Sigmoid colon (tissue), 7 donors: ENCODE measurements around the gene NDUFS8. TPM values are rescaled to one million over a fixed set of nuclear protein-coding genes. Genes with fewer than 3 reads are reported as not detected.
A peak's percentile ranks its signal among the peaks of the same experiment; 100 is the strongest.
"Not testable (repeated sequence)": the region's sequence is repeated elsewhere in the genome, so short reads cannot be mapped to it uniquely, and the experiment has no call there.

Experiments
- DNase-seq: peaks from one replicate; pipeline ENCODE4 v3.0.0-alpha.2; 2019
- H3K27ac ChIP-seq, 4 donors: fragments of 200-600 bp; sonication (generic); one replicate each; pipeline ENCODE4 v1.5.1; 2016 to 2019; ENCODE audit warnings: mild to moderate bottlenecking in 1 of 4
- H3K27me3 ChIP-seq, 3 donors: fragments of 200-600 bp; sonication (generic); one replicate each; pipeline ENCODE4 v1.5.1; 2019; ENCODE audit warnings: mild to moderate bottlenecking in 1 of 3
- H3K36me3 ChIP-seq, 4 donors: fragments of 200-600 bp; sonication (generic); one replicate each; pipeline ENCODE4 v1.5.1; 2016 to 2019
- H3K4me1 ChIP-seq, 4 donors: fragments of 200-600 bp; sonication (generic); one replicate each; pipeline ENCODE4 v1.5.1; 2017 to 2019
- H3K4me3 ChIP-seq, 4 donors: fragments of 200-600 bp; sonication (generic); one replicate each; pipeline ENCODE4 v1.5.1; 2017 to 2019; ENCODE audit warnings: mild to moderate bottlenecking in 2 of 4, moderate library complexity in 1 of 4
- H3K9me3 ChIP-seq, 4 donors: fragments of 200-600 bp in 3 of 4; sonication (generic) in 3 of 4; one replicate each; pipeline versions ENCODE4 v1.5.1 to v1.6.1; 2013 to 2019
- EP300 ChIP-seq, 4 donors: sonication (generic); formaldehyde crosslinking; IDR thresholded peaks; one replicate each; pipeline ENCODE4 v1.6.1; 2017; ENCODE audit warnings: antibody characterized with exemption in 4 of 4
- POLR2A ChIP-seq, 2 donors: fragments of 450-650 bp; IDR thresholded peaks; one replicate each; pipeline ENCODE4 v1.6.1; 2016; ENCODE audit warnings: antibody characterized with exemption in 2 of 2, mild to moderate bottlenecking in 2 of 2, moderate library complexity in 2 of 2
- POLR2AphosphoS5 ChIP-seq, 4 donors: sonication (generic); formaldehyde crosslinking; IDR thresholded peaks; one replicate each; pipeline ENCODE4 v1.6.1; 2017; ENCODE audit warnings: antibody characterized with exemption in 4 of 4
- WGBS, 2 donors: extraction: QIAGEN DNeasy Blood & Tissue Kit; methylation state at CpG; one replicate each; pipeline ENCODE4 v1.1.7; 2013; 5-methylcytosine and 5-hydroxymethylcytosine counted together
- intact Hi-C: fragments of 100-400 bp; cut with DNase I; formaldehyde crosslinking; loops from one replicate; pipeline ENCODE4 v1.15.1; 2023
- polyA plus RNA-seq, 3 donors: library from polyadenylated mRNA; stranded (reverse); fragments of 200-250 nt; gene quantifications; one replicate each; pipeline ENCODE4 v1.2.3, GENCODE V29; 2013
- total RNA-seq, 4 donors: library from RNA; depleted of rRNA; stranded (reverse); fragments of >200 nt; gene quantifications; one replicate each; pipeline ENCODE4 v1.1.0, GENCODE V29; 2016
- TF ChIP-seq, protein P1 (sequence below), 4 experiments: fragments of 450-650 bp in 3 of 4; fragments of 200-600 bp in 1 of 4; IDR thresholded peaks; one replicate each; pipeline ENCODE4 v1.5.1; 2016 to 2019; ENCODE audit warnings: antibody characterized with exemption in 4 of 4, mild to moderate bottlenecking in 3 of 4, moderate library complexity in 2 of 4
- donor health status: healthy with polysubstance abuse.
- donor health status: Bipolar disorder and iron deficiency.
- donor health status: healthy.

NDUFS8 gene
- 100 to 1,000 TPM; 174 to 255 (median 212) TPM for total RNA-seq
- 100 to 1,000 TPM; 149 to 168 (median 164) TPM for polyA plus RNA-seq

GRCh38 chr11:68030318-68031143 lies at the start of gene NDUFS8:
Gene NDUFS8, plus strand, starts transcription at chr11:68030681. Its CDS starts 1,471 bp downstream, at chr11:68032152.
- Histone ChIP-seq H3K9me3 (no peaks in the 10 kb centered on the region), H3K27ac (peak within 1 kb of the TSS; percentile 83 to 95 (median 92)), H3K4me1 (peaks cover 0 to 32% (median 27%) of the 10 kb centered on the region in 4 donors), H3K27me3 (no peaks in the 10 kb centered on the region), H3K36me3 (peaks cover 5 to 36% (median 21%) of the 10 kb centered on the region in 4 donors), H3K4me3 (peak within 1 kb of the TSS; percentile 60 to 93 (median 75))
- intact Hi-C loops, result loop anchor here (2.0 kb wide), 1 partner anchor 20 kb away; the partner anchor contains the start of gene ALDH3B1
- WGBS, 2 donors, result 0 to 1% methylated on average over 56 of the region's 56 CpGs
- TF ChIP-seq POLR2A (IDR thresholded peaks at IDR 0.05) (peak in 1 of 2 donors; percentile 47), POLR2AphosphoS5 (IDR thresholded peaks at IDR 0.05) (peak; percentile 67 to 87 (median 82)), EP300 (IDR thresholded peaks at IDR 0.05) (no peak)
- TF ChIP-seq, protein P1, sequence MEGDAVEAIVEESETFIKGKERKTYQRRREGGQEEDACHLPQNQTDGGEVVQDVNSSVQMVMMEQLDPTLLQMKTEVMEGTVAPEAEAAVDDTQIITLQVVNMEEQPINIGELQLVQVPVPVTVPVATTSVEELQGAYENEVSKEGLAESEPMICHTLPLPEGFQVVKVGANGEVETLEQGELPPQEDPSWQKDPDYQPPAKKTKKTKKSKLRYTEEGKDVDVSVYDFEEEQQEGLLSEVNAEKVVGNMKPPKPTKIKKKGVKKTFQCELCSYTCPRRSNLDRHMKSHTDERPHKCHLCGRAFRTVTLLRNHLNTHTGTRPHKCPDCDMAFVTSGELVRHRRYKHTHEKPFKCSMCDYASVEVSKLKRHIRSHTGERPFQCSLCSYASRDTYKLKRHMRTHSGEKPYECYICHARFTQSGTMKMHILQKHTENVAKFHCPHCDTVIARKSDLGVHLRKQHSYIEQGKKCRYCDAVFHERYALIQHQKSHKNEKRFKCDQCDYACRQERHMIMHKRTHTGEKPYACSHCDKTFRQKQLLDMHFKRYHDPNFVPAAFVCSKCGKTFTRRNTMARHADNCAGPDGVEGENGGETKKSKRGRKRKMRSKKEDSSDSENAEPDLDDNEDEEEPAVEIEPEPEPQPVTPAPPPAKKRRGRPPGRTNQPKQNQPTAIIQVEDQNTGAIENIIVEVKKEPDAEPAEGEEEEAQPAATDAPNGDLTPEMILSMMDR (IDR thresholded peaks at IDR 0.05), result no peak
- peak; percentile 99 for DNase-seq

DNA sequence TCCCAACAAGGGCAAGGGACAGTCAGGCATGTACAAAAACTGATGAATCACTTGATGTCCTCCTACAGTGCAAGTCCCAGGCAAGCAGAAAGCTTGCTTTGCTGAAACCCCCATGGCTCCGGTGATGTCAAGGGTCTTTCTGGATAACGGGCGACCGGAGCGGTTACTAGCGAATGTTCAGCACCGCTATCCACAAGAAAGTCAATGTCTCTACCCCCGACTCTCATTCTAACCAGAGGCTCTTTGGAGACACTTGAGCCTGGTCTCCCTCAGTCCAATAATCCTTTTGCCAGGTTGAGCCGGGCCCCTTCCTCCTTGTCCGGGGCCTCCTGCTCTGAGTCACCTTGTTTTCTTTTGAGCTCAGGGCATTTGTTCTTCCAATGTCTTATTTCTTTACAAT lies 49.3 kb upstream of the NDUFS8 start:
- H3K4me3 ChIP-seq, H3K36me3 ChIP-seq, H3K9me3 ChIP-seq, H3K27me3 ChIP-seq, intact Hi-C loops, H3K27ac ChIP-seq, H3K4me1 ChIP-seq, DNase-seq: not testable (repeated sequence)
- 93 to 97% methylated on average over 10 of the region's 10 CpGs for WGBS, 2 donors

GRCh38 chr11:67982255-67982857 lies 48.1 kb upstream of the NDUFS8 start:
- H3K27ac ChIP-seq, H3K27me3 ChIP-seq, intact Hi-C loops, H3K4me1 ChIP-seq, DNase-seq, H3K4me3 ChIP-seq, H3K9me3 ChIP-seq, H3K36me3 ChIP-seq: not testable (repeated sequence)
- WGBS, 2 donors, result 80 to 81% methylated on average over 17 of the region's 17 CpGs

- no peaks in the 10 kb centered on the region for H3K36me3 ChIP-seq
- TF ChIP-seq, protein P1 (IDR thresholded peaks at IDR 0.05), result no peak
- no peak for TF ChIP-seq POLR2A (IDR thresholded peaks at IDR 0.05)
- no peak for TF ChIP-seq POLR2AphosphoS5 (IDR thresholded peaks at IDR 0.05)
- TF ChIP-seq EP300 (IDR thresholded peaks at IDR 0.05), result no peak
- WGBS, 2 donors, result 80 to 83% methylated on average over 29 of the region's 29 CpGs
- H3K27me3 ChIP-seq, result no peaks in the 10 kb centered on the region
- intact Hi-C loops, result no loop called here
- no peak overlapping the region for H3K4me3 ChIP-seq
- no peak overlapping the region for H3K27ac ChIP-seq
- H3K4me1 ChIP-seq, result no peaks in the 10 kb centered on the region
- peak; percentile 35 for DNase-seq
- H3K9me3 ChIP-seq, result no peaks in the 10 kb centered on the region
These were observed 46.5 kb upstream of the NDUFS8 start for GRCh38 chr11:67983951-67984350.

DNA sequence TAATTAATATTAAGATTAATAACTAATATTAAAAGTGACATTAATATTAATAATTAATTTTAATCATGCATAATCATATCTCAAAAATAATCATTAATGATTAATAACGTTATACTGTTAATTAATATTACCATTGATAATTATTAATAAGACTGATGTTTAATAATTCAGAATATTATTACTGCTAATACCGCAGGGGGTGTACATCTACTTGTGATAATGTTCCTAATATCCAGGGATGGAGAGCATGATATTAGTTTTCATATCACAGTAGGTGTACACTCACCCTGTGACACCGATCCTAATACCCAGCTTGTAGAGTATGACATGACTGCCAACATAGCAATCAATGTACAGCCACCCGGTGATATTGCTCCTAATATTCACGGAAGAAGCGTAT lies 45.2 kb upstream of the NDUFS8 start:
- H3K4me3 ChIP-seq, H3K4me1 ChIP-seq, intact Hi-C loops, H3K27ac ChIP-seq, H3K27me3 ChIP-seq, H3K36me3 ChIP-seq, H3K9me3 ChIP-seq, DNase-seq: not testable (repeated sequence)
- 68 to 87% methylated on average over 6 of the region's 6 CpGs for WGBS, 2 donors

- DNase-seq, result peak; percentile 63
- 33 to 48% methylated on average over 50 to 52 of the region's 58 CpGs for WGBS, 2 donors
- H3K36me3 ChIP-seq, H3K27ac ChIP-seq, intact Hi-C loops, H3K9me3 ChIP-seq: not testable (repeated sequence)
- H3K4me3 ChIP-seq, result peak overlapping the region in 2 of 4 donors; percentile 28 to 33
- peaks cover 0 to 11% (median 11%) of the 10 kb centered on the region in 4 donors for H3K4me1 ChIP-seq
- H3K27me3 ChIP-seq, result peaks cover 0 to 13% (median 12%) of the 10 kb centered on the region in 3 donors
These were observed 39.7 kb upstream of the NDUFS8 start for GRCh38 chr11:67990546-67991346.

GRCh38 chr11:67991347-67992121 lies 38.9 kb upstream of the NDUFS8 start:
- peaks cover 0 to 13% (median 12%) of the 10 kb centered on the region in 3 donors for H3K27me3 ChIP-seq
- H3K9me3 ChIP-seq, H3K27ac ChIP-seq, intact Hi-C loops, H3K36me3 ChIP-seq: not testable (repeated sequence)
- DNase-seq, result peak; percentile 62
- peaks cover 0 to 11% (median 11%) of the 10 kb centered on the region in 4 donors for H3K4me1 ChIP-seq
- WGBS, 2 donors, result 60 to 73% methylated on average over 70 of the region's 70 CpGs
- H3K4me3 ChIP-seq, result peak overlapping the region in 2 of 4 donors; percentile 28 to 33
